GM20431 (cell line): ENCODE results near the gene ZNF284.

Experiments used
- in situ Hi-C: fragments of 300-500 bp; cut with MseI, MboI; formaldehyde crosslinking; loops from one replicate; pipeline ENCODE4 v1.15.0; 2020; ENCODE audit warnings: low sequenced_read_pairs; ENCODE audit not compliant: unreplicated experiment

The ZNF284 gene

GRCh38 chr19:44071824-44072542 lies at the start of gene ZNF284:
Gene ZNF284 (plus strand): TSS chr19:44072159. CDS start chr19:44076390, 4,231 bp downstream.
- in situ Hi-C loops: no loop called here

- in situ Hi-C loops: no loop called here
Measured at GRCh38 chr19:44024900-44025216, 47.1 kb upstream of the ZNF284 start.

- in situ Hi-C loops: no loop called here
Measured at GRCh38 chr19:44025217-44025936, 46.6 kb upstream of the ZNF284 start, which contains the start of gene ZNF222. Gene ZNF222 (plus strand): TSS chr19:44025379. CDS start chr19:44025437, 58 bp downstream.

GRCh38 chr19:44026622-44027021 lies 45.3 kb upstream of the ZNF284 start:
- in situ Hi-C loops: no loop called here

- in situ Hi-C loops: no loop called here
Measured at GRCh38 chr19:44032001-44032610, 39.9 kb upstream of the ZNF284 start.

GRCh38 chr19:44042147-44042546 lies 29.8 kb upstream of the ZNF284 start:
- in situ Hi-C loops: no loop called here

GRCh38 chr19:44050740-44051649 lies 21.0 kb upstream of the ZNF284 start:
- in situ Hi-C loops: no loop called here

GRCh38 chr19:44051650-44052402 lies 20.1 kb upstream of the ZNF284 start, which contains the start of gene ZNF223:
Gene ZNF223 (plus strand): TSS chr19:44052036. CDS start chr19:44055177, 3,141 bp downstream.
- in situ Hi-C loops: no loop called here

- in situ Hi-C loops: no loop called here
Measured at GRCh38 chr19:44055870-44056269, 16.1 kb upstream of the ZNF284 start.

GRCh38 chr19:44059229-44059628 lies 12.7 kb upstream of the ZNF284 start:
- in situ Hi-C loops: no loop called here

- in situ Hi-C loops: no loop called here
Measured at GRCh38 chr19:44061038-44061437, 10.9 kb upstream of the ZNF284 start.

- in situ Hi-C loops: no loop called here
Measured at GRCh38 chr19:44066305-44066704, 5.7 kb upstream of the ZNF284 start.

GRCh38 chr19:44069415-44069814 lies 2.5 kb upstream of the ZNF284 start:
- in situ Hi-C loops: no loop called here

- in situ Hi-C loops: no loop called here
Measured at GRCh38 chr19:44072543-44073401, 813 bp downstream of the ZNF284 start.

GRCh38 chr19:44076325-44076724 lies 4.4 kb downstream of the ZNF284 start:
- in situ Hi-C loops: no loop called here

GRCh38 chr19:44092108-44092507 lies 20.1 kb downstream of the ZNF284 start:
- in situ Hi-C loops: no loop called here

- in situ Hi-C loops: no loop called here
Measured at GRCh38 chr19:44093931-44094765, 22.2 kb downstream of the ZNF284 start, which contains the start of gene ZNF224. Gene ZNF224 (plus strand): TSS chr19:44094361. CDS start chr19:44097874, 3,513 bp downstream.
